Measurements from ENCODE around the gene ALK. TPM values are rescaled to one million over a fixed set of nuclear protein-coding genes. Genes with fewer than 3 reads are reported as not detected.

ALK gene
- total and polyA plus RNA-seq, 2 donors (not counting 1 experiment from before 2014, with no cell fraction given) = under 0.01 to 0.02 TPM

DNA sequence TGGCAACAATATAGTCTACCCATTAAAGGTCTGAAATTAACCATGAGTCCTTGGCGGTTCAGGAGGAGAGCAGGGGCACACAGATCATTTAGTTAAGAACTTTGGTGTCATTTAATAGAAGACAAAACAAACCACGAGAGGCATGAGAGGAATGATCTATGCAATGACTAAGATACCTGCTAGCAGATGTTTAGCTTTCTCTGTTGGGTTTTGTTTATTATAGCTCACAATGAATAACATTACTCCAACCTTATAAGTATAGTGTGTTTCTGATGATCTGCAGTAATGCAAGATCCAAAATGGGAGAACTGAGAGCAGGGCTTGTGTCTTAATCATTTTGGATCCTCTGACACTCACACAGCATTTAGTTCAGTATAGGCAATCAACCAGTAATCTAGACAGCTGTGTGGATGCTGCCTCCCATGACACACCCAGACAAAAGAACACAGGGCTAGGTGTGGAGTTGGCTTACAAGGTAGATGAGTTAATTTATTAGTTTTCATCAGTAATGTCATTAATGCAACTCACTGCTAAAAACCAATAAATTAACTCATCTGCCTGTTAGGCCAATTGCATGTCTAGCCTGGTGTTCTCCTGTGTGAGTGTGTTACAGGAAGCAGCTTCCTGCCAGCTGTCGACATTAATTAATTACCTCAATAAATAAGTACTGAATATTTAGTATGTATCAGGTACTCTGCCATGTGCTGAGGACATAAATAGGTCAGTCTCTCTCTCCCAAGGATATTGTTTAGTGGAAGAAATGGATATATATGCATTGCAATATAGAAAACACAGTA is 713.8 kb downstream of the ALK start:
- Histone ChIP-seq H3K27ac (ENCODE audit: insufficient read depth, low read length) (no peak overlapping the region), H3K4me3 (replicated peaks in 1 of 4; ENCODE audit: control extremely low read depth in 1 of 4, insufficient read depth in 1 of 4, low read depth in 3 of 4, low read length in 4 of 4) (no peak overlapping the region), H3K4me2 (ENCODE audit: extremely low read depth, insufficient read depth, low read length) (no peak overlapping the region), H3K36me3 (ENCODE audit: control insufficient read depth, insufficient read depth, low read length) (no peaks in the 10 kb centered on the region), H3K9ac (ENCODE audit: insufficient read depth, low read length) (no peak overlapping the region), H2AFZ (ENCODE audit: low read length) (no peak overlapping the region), H3K27me3 (ENCODE audit: control insufficient read depth, insufficient read depth, low read length) (no peaks in the 10 kb centered on the region), H3K79me2 (ENCODE audit: control insufficient read depth, insufficient read depth, low read length) (no peaks in the 10 kb centered on the region), H3K9me3 (ENCODE audit: control insufficient read depth, insufficient read depth, low read depth, low read length) (no peaks in the 10 kb centered on the region), H3K4me1 (ENCODE audit: control insufficient read depth, extremely low read depth, insufficient read depth, low read length) (no peaks in the 10 kb centered on the region), H4K20me1 (ENCODE audit: control insufficient read depth, extremely low read depth, insufficient read depth, low read length) (no peaks in the 10 kb centered on the region)
- DNase-seq (ENCODE audit: low read depth in 2 of 2) = peak in 1 of 2 donors; percentile 25
- TF ChIP-seq, protein P1, sequence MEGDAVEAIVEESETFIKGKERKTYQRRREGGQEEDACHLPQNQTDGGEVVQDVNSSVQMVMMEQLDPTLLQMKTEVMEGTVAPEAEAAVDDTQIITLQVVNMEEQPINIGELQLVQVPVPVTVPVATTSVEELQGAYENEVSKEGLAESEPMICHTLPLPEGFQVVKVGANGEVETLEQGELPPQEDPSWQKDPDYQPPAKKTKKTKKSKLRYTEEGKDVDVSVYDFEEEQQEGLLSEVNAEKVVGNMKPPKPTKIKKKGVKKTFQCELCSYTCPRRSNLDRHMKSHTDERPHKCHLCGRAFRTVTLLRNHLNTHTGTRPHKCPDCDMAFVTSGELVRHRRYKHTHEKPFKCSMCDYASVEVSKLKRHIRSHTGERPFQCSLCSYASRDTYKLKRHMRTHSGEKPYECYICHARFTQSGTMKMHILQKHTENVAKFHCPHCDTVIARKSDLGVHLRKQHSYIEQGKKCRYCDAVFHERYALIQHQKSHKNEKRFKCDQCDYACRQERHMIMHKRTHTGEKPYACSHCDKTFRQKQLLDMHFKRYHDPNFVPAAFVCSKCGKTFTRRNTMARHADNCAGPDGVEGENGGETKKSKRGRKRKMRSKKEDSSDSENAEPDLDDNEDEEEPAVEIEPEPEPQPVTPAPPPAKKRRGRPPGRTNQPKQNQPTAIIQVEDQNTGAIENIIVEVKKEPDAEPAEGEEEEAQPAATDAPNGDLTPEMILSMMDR (conservative IDR thresholded peaks at IDR 0.05 in 1 of 2, IDR thresholded peaks at IDR 0.05 in 1 of 2; ENCODE audit: low read depth in 1 of 2, low read length in 2 of 2) = no peak
- TF ChIP-seq EZH2 (IDR thresholded peaks at IDR 0.05; ENCODE audit: low read length, missing control alignments) = no peak

DNA sequence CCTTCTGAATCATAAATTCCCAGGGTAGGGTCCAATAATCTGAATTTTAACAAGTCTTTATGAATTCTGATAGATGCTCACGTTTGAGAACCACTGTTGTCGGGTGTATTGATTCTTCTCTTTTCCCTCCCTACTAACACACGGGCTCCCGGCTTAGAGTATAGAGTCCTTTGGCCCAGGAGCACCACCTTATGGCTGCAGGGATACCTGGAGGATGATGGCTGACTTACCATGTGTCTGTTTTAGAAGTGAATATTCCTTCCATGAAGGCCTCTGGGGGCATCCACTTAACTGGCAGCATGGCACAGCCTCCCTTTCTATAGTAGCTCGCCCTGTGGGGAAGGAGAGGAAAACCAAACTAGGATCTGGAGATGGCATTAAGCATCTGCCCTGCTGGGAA is 714.4 kb downstream of the ALK start:
- H3K36me3 ChIP-seq (ENCODE audit: control insufficient read depth, insufficient read depth, low read length) = no peaks in the 10 kb centered on the region
- no peak overlapping the region for H3K4me3 ChIP-seq (replicated peaks in 1 of 4; ENCODE audit: control extremely low read depth in 1 of 4, insufficient read depth in 1 of 4, low read depth in 3 of 4, low read length in 4 of 4)
- no peak for DNase-seq (ENCODE audit: low read depth in 2 of 2)
- no peaks in the 10 kb centered on the region for H3K27me3 ChIP-seq (ENCODE audit: control insufficient read depth, insufficient read depth, low read length)
- H3K9me3 ChIP-seq (ENCODE audit: control insufficient read depth, insufficient read depth, low read depth, low read length) = no peaks in the 10 kb centered on the region
- H3K9ac ChIP-seq (ENCODE audit: insufficient read depth, low read length) = no peak overlapping the region
- H3K79me2 ChIP-seq (ENCODE audit: control insufficient read depth, insufficient read depth, low read length) = no peaks in the 10 kb centered on the region
- no peak for TF ChIP-seq EZH2 (IDR thresholded peaks at IDR 0.05; ENCODE audit: low read length, missing control alignments)
- H3K4me2 ChIP-seq (ENCODE audit: extremely low read depth, insufficient read depth, low read length) = no peak overlapping the region
- H2AFZ ChIP-seq (ENCODE audit: low read length) = no peak overlapping the region
- H3K4me1 ChIP-seq (ENCODE audit: control insufficient read depth, extremely low read depth, insufficient read depth, low read length) = no peaks in the 10 kb centered on the region
- H4K20me1 ChIP-seq (ENCODE audit: control insufficient read depth, extremely low read depth, insufficient read depth, low read length) = no peaks in the 10 kb centered on the region
- H3K27ac ChIP-seq (ENCODE audit: insufficient read depth, low read length) = no peak overlapping the region

DNA sequence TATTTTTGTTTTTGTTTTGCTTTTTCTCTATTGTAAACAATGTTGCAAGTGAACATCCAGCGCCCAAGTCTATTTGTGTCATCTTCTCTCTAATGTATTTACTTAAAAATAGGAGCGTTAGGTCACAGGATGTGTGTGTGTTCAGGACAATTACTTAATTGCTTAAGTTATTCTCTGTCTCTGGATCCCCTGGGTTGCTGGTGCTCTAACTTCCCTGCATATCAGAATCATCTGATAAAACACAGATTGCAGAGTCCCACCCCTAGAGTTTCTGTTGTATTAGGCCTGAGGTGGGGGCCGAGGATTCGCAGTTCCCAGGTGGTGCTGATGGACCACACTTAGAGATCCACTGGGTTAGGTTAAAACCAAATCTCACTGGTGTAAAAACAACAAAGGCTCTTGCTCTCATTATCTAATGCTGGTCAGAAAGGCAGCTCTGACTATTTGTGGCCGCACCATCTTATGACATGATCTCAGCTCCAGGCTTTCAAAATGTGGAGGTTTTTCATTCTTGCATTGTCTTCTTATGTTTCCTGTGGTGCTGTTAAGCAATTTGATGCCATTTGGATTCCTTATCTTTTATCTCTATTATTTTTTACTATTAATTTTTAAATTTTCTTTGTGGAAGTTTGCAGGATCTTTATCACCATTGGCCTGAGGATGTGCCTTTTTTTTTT is 718.4 kb downstream of the ALK start:
- Histone ChIP-seq H3K27ac (ENCODE audit: insufficient read depth, low read length) (no peak overlapping the region), H3K36me3 (ENCODE audit: control insufficient read depth, insufficient read depth, low read length) (no peaks in the 10 kb centered on the region), H3K9ac (ENCODE audit: insufficient read depth, low read length) (no peak overlapping the region), H3K79me2 (ENCODE audit: control insufficient read depth, insufficient read depth, low read length) (no peaks in the 10 kb centered on the region), H3K4me1 (ENCODE audit: control insufficient read depth, extremely low read depth, insufficient read depth, low read length) (no peaks in the 10 kb centered on the region), H3K9me3 (ENCODE audit: control insufficient read depth, insufficient read depth, low read depth, low read length) (no peaks in the 10 kb centered on the region), H3K4me2 (ENCODE audit: extremely low read depth, insufficient read depth, low read length) (no peak overlapping the region), H2AFZ (ENCODE audit: low read length) (no peak overlapping the region), H3K4me3 (replicated peaks in 1 of 4; ENCODE audit: control extremely low read depth in 1 of 4, insufficient read depth in 1 of 4, low read depth in 3 of 4, low read length in 4 of 4) (no peak overlapping the region), H3K27me3 (ENCODE audit: control insufficient read depth, insufficient read depth, low read length) (no peaks in the 10 kb centered on the region), H4K20me1 (ENCODE audit: control insufficient read depth, extremely low read depth, insufficient read depth, low read length) (no peaks in the 10 kb centered on the region)
- TF ChIP-seq EZH2 (IDR thresholded peaks at IDR 0.05; ENCODE audit: low read length, missing control alignments) = no peak
- TF ChIP-seq, protein P1 (conservative IDR thresholded peaks at IDR 0.05 in 1 of 2, IDR thresholded peaks at IDR 0.05 in 1 of 2; ENCODE audit: low read depth in 1 of 2, low read length in 2 of 2) = no peak
- no peak for DNase-seq (ENCODE audit: low read depth in 2 of 2)
